EL (cell line): ENCODE results near the gene TGM1.
"Not testable (repeated sequence)": the region's sequence is repeated elsewhere in the genome, so short reads cannot be mapped to it uniquely, and the experiment has no call there.

Experiments
- DNase-seq: peaks from one replicate; pipeline ENCODE4 v3.0.0-alpha.2; 2016

The TGM1 gene

DNA sequence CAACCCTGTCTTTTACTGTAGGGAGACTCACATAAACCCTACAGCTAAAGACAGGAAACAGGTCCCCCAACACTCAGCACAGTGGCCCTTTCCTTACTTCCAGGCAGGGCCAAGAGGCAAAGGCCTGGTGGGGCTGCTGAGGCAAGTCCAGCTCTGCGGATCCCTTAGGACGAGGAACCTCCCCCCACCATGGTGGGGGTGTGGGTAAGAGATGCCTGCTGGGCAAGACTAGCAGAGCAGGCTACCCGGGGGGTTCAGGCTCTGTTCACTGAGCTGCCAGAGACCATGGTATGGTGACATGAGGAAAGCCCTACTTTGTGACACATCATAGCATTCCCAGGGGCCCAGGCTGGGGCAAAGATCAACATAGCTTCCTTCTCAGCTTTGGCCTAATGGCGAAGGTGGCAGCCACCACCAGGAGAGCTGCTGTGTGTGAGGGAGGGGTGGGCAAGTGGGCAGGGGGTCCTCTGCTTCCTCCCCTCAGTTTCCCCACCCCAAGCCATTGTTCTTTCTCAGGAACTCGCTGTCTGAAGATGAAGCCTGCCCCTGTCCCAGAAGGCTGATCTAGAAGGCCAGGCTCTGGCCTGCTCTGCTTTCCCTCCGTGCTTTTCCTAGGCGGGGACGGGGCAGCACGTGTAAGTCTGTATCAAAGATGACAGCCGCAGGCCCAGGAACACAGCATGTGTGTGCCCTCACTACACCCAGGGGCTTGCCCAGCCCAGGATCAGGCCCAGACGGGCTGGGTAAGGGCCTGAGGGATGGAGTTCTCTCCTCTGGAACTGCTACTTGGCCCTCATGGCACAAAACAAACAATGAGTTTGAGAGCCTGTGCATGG, 10.5 kb downstream of the TGM1 start:
- no peak for DNase-seq

GRCh38 chr14:24251880-24252288, 11.1 kb downstream of the TGM1 start:
- DNase-seq = peak; percentile 74

DNA sequence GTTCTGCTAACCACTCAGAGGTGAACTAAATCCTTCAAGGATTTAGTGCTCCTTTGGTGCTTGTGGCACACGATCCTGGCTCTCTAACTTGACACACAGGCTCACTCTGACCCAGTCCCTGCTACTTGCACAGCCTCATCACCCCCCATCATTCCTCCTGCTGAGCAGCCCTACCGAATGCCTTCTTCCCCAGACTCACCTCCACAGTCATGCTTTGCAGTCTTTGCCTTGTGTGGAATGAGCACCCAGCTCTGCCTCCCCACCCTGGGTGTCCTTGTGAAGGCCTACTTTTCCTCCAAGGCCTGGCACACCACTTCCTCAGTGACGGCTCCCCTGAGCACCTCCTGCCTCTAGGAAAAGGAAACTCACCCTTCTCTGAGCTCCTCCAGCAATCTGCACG, 12.6 kb downstream of the TGM1 start:
- DNase-seq = no peak

DNA sequence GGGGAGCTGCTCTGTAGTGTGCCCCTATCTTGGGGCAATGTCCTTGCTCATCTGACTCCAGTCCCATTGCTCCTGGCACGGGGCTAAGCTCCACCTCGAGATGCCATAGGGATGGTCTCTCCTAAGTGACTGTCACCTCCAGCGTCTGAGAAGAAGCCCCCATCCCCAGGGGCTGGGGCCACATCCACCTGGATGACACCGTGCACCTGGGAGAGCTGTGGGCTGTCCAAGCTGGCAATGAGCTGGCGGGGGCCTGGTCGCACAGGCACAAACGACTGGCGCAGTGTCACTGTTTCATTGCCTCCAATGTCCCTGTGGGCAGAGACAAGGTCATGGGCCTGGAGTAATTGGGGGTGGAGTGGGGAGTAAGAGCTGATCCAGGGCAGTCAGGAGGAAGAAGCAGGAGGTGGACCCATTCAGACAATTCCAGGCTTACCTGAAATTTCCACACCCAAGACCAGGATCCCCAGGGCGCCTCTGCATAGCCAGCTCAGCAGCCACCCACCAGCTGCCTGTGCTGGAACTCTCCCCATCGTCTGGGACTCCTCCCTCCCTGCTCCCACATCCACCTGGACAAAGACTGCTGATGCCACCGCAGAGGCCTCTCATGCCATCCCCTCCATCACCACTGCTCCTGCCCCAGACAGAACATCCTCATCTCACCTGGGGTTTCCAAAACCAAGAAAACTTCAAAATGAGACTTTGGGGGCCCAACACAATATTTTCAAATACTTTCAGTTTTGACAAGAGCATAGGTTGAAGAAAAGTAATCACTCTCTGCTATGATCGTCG, 13.6 kb downstream of the TGM1 start:
- DNase-seq = no peak

GRCh38 chr14:24247422-24247821, 15.6 kb downstream of the TGM1 start:
- DNase-seq = no peak

DNA sequence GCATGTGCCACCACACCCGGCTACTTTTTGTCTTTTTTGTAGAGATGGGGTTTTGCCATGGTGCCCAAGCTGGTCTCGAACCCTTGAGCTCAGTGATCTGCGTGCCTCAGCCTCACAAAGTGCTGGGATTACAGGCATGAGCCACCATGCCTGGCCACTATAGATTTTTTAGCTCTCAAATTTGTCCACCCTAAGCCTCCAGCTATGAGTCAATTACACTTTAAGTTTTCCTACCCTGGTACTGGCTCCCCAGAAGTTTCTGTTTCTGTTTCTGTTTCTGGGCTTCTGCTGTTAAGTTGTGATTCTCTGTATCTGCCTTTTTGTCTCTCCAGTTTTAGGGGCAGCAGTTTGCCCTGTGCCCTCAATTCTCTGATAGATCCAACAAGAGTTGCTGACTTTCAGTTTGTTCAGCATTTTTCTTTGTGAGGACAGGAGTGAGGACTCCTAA, 16.2 kb downstream of the TGM1 start:
- peak; percentile 40 for DNase-seq

DNA sequence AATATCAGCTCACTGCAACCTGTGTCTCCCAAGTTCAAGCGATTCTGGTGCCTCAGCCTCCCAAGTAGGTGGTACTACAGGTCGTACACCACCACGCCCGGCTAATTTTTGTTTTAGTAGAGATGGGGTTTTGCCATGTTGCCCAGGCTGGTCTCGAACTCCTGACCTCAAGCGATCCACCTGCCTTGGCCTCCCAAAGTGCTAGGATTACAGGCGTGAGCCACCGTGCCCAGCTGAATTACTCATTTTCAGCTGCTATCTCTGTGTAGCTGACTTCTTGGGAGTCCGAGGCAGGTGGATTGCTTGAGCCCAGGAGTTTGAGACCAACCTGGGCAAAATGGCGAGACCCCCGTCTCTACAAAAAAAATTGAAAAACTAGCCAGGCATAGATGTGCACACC, 17.6 kb downstream of the TGM1 start:
- not testable (repeated sequence) for DNase-seq

GRCh38 chr14:24243336-24243836, 19.6 kb downstream of the TGM1 start:
- no peak for DNase-seq

GRCh38 chr14:24241829-24242443, 21.0 kb downstream of the TGM1 start:
- DNase-seq = peak; percentile 95

DNA sequence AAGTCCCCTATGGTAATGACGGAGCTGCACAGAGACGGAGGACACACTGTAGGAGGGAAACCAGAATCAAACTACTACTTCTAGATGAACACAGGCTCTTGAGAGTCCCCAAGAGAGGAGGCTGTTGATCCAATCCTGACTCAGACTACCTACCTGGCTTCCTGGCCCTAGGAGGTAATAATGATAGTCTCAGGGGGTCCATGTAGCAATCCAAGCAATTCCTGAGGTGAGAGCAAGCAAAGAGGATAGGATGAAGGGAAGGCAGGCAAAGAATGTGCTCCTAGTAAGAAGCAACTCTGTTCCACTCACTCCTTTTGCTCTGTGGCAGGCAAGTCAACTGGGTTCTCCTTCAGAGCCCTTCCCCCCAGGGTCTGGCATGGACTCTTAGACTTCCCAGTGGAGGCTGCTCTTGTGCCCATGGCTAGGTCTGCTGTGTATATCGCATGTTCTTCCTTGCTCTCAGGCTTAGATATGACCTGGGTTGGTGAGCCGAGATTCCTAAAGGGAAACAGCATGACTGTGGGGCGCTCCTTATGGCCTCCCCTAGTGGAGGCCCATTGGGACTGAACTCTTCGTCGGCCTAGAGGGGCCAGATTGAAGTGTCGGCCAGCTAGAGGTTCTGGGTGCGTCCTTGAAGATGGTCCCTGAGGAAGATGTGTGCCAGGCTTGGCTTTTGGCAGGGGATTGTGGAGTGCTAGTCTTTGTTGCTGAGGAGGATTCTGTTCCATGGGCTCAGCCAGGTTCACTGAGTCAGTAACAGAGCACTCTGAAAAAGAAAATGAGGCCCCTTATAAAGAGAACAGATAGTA, 22.7 kb downstream of the TGM1 start:
- DNase-seq = no peak

GRCh38 chr14:24238527-24239037, 24.4 kb downstream of the TGM1 start:
- peak; percentile 45 for DNase-seq

DNA sequence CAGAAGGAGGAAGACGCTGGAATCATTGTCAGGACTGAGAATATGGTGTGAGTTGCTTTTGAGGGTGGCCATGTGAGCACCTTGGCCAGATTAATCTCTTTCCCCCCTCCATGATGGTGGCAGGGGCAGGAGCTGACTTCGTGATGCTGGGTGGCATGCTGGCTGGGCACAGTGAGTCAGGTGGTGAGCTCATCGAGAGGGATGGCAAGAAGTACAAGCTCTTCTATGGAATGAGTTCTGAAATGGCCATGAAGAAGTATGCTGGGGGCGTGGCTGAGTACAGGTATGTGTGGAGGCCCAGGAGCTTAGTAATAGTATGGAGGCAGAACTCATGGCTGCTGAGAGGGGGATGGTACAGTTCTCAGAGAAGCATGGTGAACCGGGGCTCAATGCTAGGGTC, 24.9 kb downstream of the TGM1 start:
- DNase-seq = no peak

DNA sequence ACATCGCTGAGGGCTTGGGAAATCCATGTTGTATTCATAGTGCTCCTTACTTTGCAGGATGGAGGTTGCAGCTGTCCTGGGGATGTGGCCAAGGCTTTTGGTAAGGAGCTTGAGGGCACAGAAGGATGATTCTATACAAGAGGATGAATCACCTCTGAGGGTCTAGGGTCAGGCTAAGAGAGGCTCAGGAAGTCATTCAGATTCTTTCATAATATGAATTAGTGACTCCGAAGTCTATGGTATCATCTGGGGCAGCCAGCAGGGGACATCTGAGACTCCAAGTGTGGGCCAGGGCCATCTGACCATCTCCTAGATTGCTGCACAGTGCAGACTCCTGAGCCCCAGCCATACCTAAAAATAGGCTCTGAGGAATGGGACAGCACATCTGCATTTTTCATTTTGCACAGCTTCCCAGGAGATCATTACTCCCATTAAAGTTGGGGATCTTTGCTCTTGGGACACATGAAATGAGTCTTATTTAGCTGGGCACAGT, 25.5 kb downstream of the TGM1 start:
- DNase-seq = no peak

DNA sequence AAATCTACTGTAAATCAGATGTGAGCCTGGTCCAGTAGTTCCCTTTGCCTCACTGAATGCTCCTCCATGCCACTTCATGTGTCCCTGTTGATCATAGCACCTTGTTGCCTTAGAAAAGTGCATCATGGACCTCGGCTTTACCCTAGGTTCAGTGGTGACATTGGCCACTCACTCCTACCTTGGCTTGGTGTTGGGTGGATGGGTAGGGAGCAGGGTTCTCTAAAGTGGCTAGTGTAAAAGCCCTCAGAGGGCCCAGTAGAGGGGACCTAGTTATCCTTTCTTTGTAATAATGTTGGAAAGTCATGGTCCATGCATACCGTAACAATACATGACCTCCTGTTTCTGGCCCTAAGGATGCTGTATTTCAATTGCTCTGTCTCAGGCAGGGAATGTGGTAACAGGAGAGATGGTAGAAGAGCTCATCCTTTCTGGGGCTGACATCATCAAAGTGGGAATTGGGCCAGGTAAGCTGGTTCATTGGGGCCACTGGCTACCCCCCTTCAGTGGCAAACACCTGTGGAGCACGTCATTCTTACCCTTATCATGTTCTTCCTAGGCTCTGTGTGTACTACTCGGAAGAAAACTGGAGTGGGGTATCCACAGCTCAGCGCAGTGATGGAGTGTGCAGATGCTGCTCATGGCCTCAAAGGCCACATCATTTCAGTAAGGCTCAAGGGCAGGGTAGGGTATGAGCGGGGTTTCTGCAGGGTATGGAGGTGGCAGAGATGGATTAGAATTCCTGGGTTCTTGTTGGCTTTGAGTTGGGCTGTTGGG, 26.1 kb downstream of the TGM1 start:
- DNase-seq = no peak

DNA sequence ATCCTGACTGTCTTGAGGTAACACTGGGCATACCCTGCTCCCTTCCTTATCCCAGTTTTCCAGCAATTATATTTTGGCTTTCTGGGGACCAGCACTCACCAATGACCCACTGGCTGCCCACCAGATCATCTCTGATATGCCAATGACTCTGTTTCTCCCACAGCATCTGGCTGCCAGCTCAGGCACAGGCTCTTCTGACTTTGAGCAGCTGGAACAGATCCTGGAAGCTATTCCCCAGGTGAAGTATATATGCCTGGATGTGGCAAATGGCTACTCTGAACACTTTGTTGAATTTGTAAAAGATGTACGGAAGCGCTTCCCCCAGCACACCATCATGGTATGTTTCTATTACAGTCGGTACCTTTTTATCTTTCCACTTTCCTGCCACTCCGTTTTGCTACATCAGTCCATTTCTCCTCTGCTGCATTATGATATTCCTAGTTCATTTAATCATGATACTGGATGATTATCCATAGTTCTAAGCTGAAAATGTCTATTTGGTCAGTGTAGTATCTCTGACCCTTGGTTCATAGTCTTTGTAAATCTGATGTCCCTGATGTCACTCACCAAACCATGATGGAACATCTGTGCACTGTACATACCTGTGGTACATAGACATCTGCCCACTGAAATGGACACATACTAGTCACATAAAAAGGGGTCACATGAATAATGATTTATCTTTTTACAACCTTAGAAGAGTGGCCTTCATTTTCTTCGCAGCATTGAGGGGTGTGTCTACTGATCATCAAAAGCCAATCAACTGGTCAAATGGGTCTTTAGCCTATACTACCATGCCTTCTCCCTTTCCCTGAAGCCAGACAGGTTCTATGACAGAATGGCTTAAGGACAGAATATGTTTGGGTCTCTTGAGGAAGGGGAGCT, 26.9 kb downstream of the TGM1 start:
- no peak for DNase-seq

- no peak for DNase-seq
These were observed 28.6 kb downstream of the TGM1 start for GRCh38 chr14:24234095-24235005.

GRCh38 chr14:24233538-24233866, 29.5 kb downstream of the TGM1 start:
- DNase-seq = no peak

- no peak for DNase-seq
These were observed 30.1 kb downstream of the TGM1 start, which contains the start of gene GMPR2 for GRCh38 chr14:24232645-24233537. Gene GMPR2, plus strand, starts transcription at chr14:24232929. Its CDS starts 325 bp downstream, at chr14:24233254.
